ENCODE data around the gene GOLGA8G.
"Not testable (repeated sequence)": the region's sequence is repeated elsewhere in the genome, so short reads cannot be mapped to it uniquely, and the experiment has no call there.

- not testable (repeated sequence) for TF ChIP-seq CTCF, EP300 (IDR thresholded peaks at IDR 0.05)
Measured at GRCh38 chr15:28532954-28533353, at the start of gene GOLGA8G.

Measured in ovary (tissue), 3 donors.